Neuronal stem cell (in vitro differentiated cells): ENCODE measurements around the gene TEX47.

Source experiments
- DNase-seq: peaks from one replicate; pipeline ENCODE4 v3.0.0-alpha.2; 2013; ENCODE audit warnings: low spot score
- H2AFZ ChIP-seq: one replicate; pipeline ENCODE4 v1.6.1; 2013; ENCODE audit warnings: mild to moderate bottlenecking, low read length, inconsistent platforms
- H2AK5ac ChIP-seq: 2 replicates; pipeline ENCODE4 v1.6.1; 2013; ENCODE audit warnings: low read depth, mild to moderate bottlenecking, inconsistent platforms, low read length, moderate library complexity, mixed read lengths
- H2BK120ac ChIP-seq: 2 replicates; pipeline ENCODE4 v1.6.1; 2013; ENCODE audit warnings: low read depth, mild to moderate bottlenecking, inconsistent platforms, low read length, moderate library complexity, mixed read lengths
- H2BK12ac ChIP-seq: one replicate; pipeline ENCODE4 v1.6.1; 2013; ENCODE audit warnings: low read length, inconsistent platforms
- H2BK15ac ChIP-seq: 2 replicates; pipeline ENCODE4 v1.6.1; 2013; ENCODE audit warnings: mild to moderate bottlenecking, low read length, inconsistent platforms, mixed read lengths
- H2BK5ac ChIP-seq: one replicate; pipeline ENCODE4 v1.6.1; 2013; ENCODE audit warnings: inconsistent platforms, mild to moderate bottlenecking, low read length, moderate library complexity
- H3K14ac ChIP-seq: one replicate; pipeline ENCODE4 v1.6.1; 2013; ENCODE audit warnings: low read length, inconsistent platforms
- H3K18ac ChIP-seq: 2 replicates; pipeline ENCODE4 v1.6.1; 2013; ENCODE audit warnings: low read length, inconsistent platforms
- H3K23ac ChIP-seq: 2 replicates; pipeline ENCODE4 v1.6.1; 2013; ENCODE audit warnings: low read depth, mild to moderate bottlenecking, mixed read lengths, low read length, inconsistent platforms; ENCODE audit not compliant: poor library complexity
- H3K27ac ChIP-seq: replicated peaks from 3 replicates; pipeline ENCODE4 v1.5.1; 2013; ENCODE audit warnings: low read length, inconsistent platforms
- H3K27me3 ChIP-seq, 3 experiments: 2 replicates each; pipeline ENCODE4 v1.6.1; 2013; ENCODE audit warnings: low read length in 3 of 3, mild to moderate bottlenecking in 2 of 3, inconsistent platforms in 1 of 3, low read depth in 1 of 3, mixed read lengths in 1 of 3, moderate library complexity in 1 of 3; ENCODE audit not compliant: control insufficient read depth in 3 of 3, insufficient read depth in 3 of 3
- H3K36me3 ChIP-seq, 2 donors: replicated peaks in 1 of 2; 2 replicates each; pipeline ENCODE4 v1.6.1; 2013; ENCODE audit warnings: low read length in 2 of 2; ENCODE audit not compliant: control insufficient read depth in 2 of 2, insufficient read depth in 2 of 2
- H3K4ac ChIP-seq: 2 replicates; pipeline ENCODE4 v1.6.1; 2013; ENCODE audit warnings: inconsistent platforms, mild to moderate bottlenecking, low read length, moderate library complexity
- H3K4me1 ChIP-seq, 2 donors: 1 replicate in 1 of 2; 2 replicates in 1 of 2; pipeline ENCODE4 v1.6.1; 2013; ENCODE audit warnings: low read length in 2 of 2, low read depth in 1 of 2; ENCODE audit not compliant: control insufficient read depth in 2 of 2, insufficient read depth in 1 of 2
- H3K4me2 ChIP-seq: one replicate; pipeline ENCODE4 v1.6.1; 2013; ENCODE audit warnings: mild to moderate bottlenecking, low read length, inconsistent platforms; ENCODE audit not compliant: insufficient read depth, poor library complexity, severe bottlenecking
- H3K4me3 ChIP-seq, 2 donors: 2 replicates each; pipeline ENCODE4 v1.5.1; 2013; ENCODE audit warnings: low read length in 2 of 2, mild to moderate bottlenecking in 2 of 2, inconsistent platforms in 1 of 2, moderate library complexity in 1 of 2
- H3K79me1 ChIP-seq: one replicate; pipeline ENCODE4 v1.6.1; 2013; ENCODE audit warnings: low read depth, mild to moderate bottlenecking, inconsistent platforms, low read length, moderate library complexity
- H3K9ac ChIP-seq: one replicate; pipeline ENCODE4 v1.6.1; 2013; ENCODE audit warnings: mild to moderate bottlenecking, low read depth, low read length, inconsistent platforms; ENCODE audit not compliant: poor library complexity
- H3K9me3 ChIP-seq, 2 donors: replicated peaks in 1 of 2; 2 replicates each; pipeline versions ENCODE3 to v1.6.1; 2013; ENCODE audit warnings: low read length in 2 of 2, mild to moderate bottlenecking in 2 of 2, inconsistent platforms in 1 of 2, low read depth in 1 of 2, mixed read lengths in 1 of 2, moderate library complexity in 1 of 2; ENCODE audit not compliant: control insufficient read depth in 2 of 2, insufficient read depth in 1 of 2
- H4K8ac ChIP-seq: one replicate; pipeline ENCODE4 v1.6.1; 2013; ENCODE audit warnings: low read depth, mild to moderate bottlenecking, inconsistent platforms, low read length, moderate library complexity
- H4K91ac ChIP-seq: one replicate; pipeline ENCODE4 v1.6.1; 2013; ENCODE audit warnings: low read length, low read depth, mild to moderate bottlenecking, inconsistent platforms; ENCODE audit not compliant: poor library complexity
- WGBS, 2 donors: extraction: QIAGEN DNeasy Blood & Tissue Kit; methylation state at CpG; one replicate each; pipeline ENCODE4 v1.1.7; 2013; ENCODE audit warnings: missing lambda C conversion rate in 2 of 2, mixed read lengths in 1 of 2; ENCODE audit not compliant: insufficient read length in 2 of 2, insufficient replicate concordance in 1 of 2; ENCODE audit errors: extremely low coverage in 2 of 2; 5-methylcytosine and 5-hydroxymethylcytosine counted together

The TEX47 gene

DNA sequence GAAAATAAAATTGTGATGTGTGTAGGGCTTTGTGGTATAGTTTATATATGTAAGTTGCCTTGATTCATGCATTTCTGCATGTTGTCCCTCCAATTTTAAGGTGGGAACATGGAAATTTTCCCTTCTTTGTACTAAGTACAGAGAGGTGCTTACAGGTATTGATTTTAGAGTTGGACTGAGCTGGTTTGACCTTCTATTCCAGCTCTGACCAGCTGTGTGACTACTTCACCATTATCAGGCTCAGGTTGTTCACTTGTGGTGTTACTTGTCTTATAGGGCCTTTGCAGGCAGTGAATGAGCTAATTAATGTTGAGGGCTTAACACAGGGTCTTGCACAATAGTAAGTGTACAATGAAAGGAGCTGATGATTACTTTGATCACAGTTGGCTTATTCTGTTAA lies 19.7 kb downstream of the TEX47 start:
- Histone ChIP-seq H2AFZ (no peak overlapping the region), H4K8ac (no peak overlapping the region), H3K14ac (no peak overlapping the region), H3K4me3 (no peak overlapping the region), H3K9ac (no peak overlapping the region), H3K27ac (no peak overlapping the region), H3K18ac (no peak overlapping the region), H4K91ac (no peak overlapping the region), H3K79me1 (no peaks in the 10 kb centered on the region), H2BK12ac (no peak overlapping the region), H3K4me1 (peaks cover 0 to 2% of the 10 kb centered on the region in 2 donors), H2BK15ac (no peak overlapping the region), H3K9me3 (no peaks in the 10 kb centered on the region), H2BK5ac (no peak overlapping the region), H3K27me3 (no peaks in the 10 kb centered on the region), H2BK120ac (no peak overlapping the region), H3K36me3 (no peaks in the 10 kb centered on the region), H3K4me2 (no peak overlapping the region), H2AK5ac (no peak overlapping the region), H3K4ac (no peak overlapping the region), H3K23ac (no peak overlapping the region)
- DNase-seq = no peak

DNA sequence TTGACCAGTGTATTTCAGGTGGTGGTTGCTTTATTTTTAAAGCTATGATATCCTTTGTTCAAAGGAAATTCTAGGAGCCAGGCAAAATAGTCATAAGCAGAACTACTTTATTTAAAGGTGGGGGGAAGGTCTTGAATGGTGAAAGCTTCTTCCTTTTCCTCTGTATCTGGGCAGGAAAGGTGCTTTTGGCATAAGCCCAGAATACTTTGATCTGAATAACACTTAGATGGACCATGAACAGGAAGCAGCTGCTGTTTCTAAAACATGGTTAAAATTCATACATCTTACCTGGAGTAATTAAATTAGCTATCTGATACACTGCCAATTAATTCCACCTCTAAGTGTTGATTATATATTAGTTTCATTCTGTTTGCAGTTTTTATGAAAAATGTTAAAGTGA lies 22.8 kb downstream of the TEX47 start:
- no peak for DNase-seq
- peaks cover 0 to 2% of the 10 kb centered on the region in 2 donors for H3K4me1 ChIP-seq
- no peaks in the 10 kb centered on the region for H3K79me1 ChIP-seq
- H2BK15ac ChIP-seq = no peak overlapping the region
- H2AK5ac ChIP-seq = no peak overlapping the region
- no peak overlapping the region for H3K4ac ChIP-seq
- H3K27ac ChIP-seq = no peak overlapping the region
- no peak overlapping the region for H4K8ac ChIP-seq
- no peak overlapping the region for H2AFZ ChIP-seq
- H3K23ac ChIP-seq = no peak overlapping the region
- H2BK12ac ChIP-seq = no peak overlapping the region
- no peaks in the 10 kb centered on the region for H3K9me3 ChIP-seq
- H3K4me3 ChIP-seq = no peak overlapping the region
- H3K27me3 ChIP-seq = no peaks in the 10 kb centered on the region
- no peak overlapping the region for H3K4me2 ChIP-seq
- H2BK120ac ChIP-seq = no peak overlapping the region
- H2BK5ac ChIP-seq = no peak overlapping the region
- H3K14ac ChIP-seq = no peak overlapping the region
- no peak overlapping the region for H3K18ac ChIP-seq
- H3K9ac ChIP-seq = no peak overlapping the region
- H3K36me3 ChIP-seq = no peaks in the 10 kb centered on the region
- no peak overlapping the region for H4K91ac ChIP-seq

GRCh38 chr7:88771417-88771816 lies 24.1 kb downstream of the TEX47 start:
- no CpG with 5 or more reads among the region's 1 CpG for WGBS, 2 donors
- H3K27me3 ChIP-seq = no peaks in the 10 kb centered on the region

DNA sequence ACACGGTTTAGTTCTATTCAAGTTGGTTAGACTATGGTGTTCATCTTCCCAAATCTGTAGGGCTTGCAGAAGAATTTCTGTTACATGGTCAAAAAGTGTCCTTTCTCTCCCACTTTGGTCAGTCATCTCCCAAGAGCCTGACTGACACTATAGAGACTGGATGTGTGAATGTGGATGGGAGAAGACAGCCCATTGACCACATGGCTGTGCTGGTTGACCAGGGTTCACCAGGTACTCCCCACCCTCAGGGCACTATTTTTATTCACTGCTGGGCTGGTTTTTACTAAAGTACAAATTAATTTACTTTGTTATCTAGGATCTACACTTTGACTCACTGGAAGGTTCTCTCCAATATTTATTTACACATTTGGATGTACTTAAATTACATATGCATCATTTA lies 33.8 kb downstream of the TEX47 start:
- Histone ChIP-seq H3K79me1 (no peaks in the 10 kb centered on the region), H2BK5ac (no peak overlapping the region), H3K4me2 (no peak overlapping the region), H3K4me1 (peaks cover 5 to 9% of the 10 kb centered on the region in 2 donors), H3K27ac (no peak overlapping the region), H3K36me3 (no peaks in the 10 kb centered on the region), H3K14ac (no peak overlapping the region), H3K9ac (no peak overlapping the region), H3K9me3 (no peaks in the 10 kb centered on the region), H3K27me3 (peaks cover 2 to 47% (median 15%) of the 10 kb centered on the region in 3 experiments), H2BK120ac (no peak overlapping the region), H3K23ac (no peak overlapping the region), H2BK12ac (no peak overlapping the region), H2BK15ac (no peak overlapping the region), H2AFZ (no peak overlapping the region), H3K4me3 (no peak overlapping the region), H3K18ac (no peak overlapping the region), H4K8ac (no peak overlapping the region), H3K4ac (no peak overlapping the region), H2AK5ac (no peak overlapping the region), H4K91ac (no peak overlapping the region)
- no peak for DNase-seq
- WGBS, 2 donors = no CpG with 5 or more reads among the region's 1 CpG

More at GRCh38 chr7:88771417-88771816, 24.1 kb downstream of the TEX47 start:
- Histone ChIP-seq H3K4me2 (no peak overlapping the region), H2BK15ac (no peak overlapping the region), H2AFZ (no peak overlapping the region), H3K14ac (no peak overlapping the region), H3K9ac (no peak overlapping the region), H4K91ac (no peak overlapping the region), H2BK120ac (no peak overlapping the region), H3K36me3 (no peaks in the 10 kb centered on the region), H3K9me3 (no peaks in the 10 kb centered on the region), H3K4ac (no peak overlapping the region), H3K4me1 (peaks cover 0 to 2% of the 10 kb centered on the region in 2 donors), H3K4me3 (no peak overlapping the region), H3K18ac (no peak overlapping the region), H4K8ac (no peak overlapping the region), H2BK12ac (no peak overlapping the region), H3K23ac (no peak overlapping the region), H3K79me1 (no peaks in the 10 kb centered on the region), H2AK5ac (no peak overlapping the region), H3K27ac (no peak overlapping the region), H2BK5ac (no peak overlapping the region)
- DNase-seq = no peak
